ENCODE results near the gene LNX2.

LNX2 gene

GRCh38 chr13:27605099-27605498 lies 15.2 kb downstream of the LNX2 start:
- no peak for DNase-seq

- DNase-seq, result no peak
Measured at GRCh38 chr13:27601803-27602202, 18.5 kb downstream of the LNX2 start.

GRCh38 chr13:27601208-27601607 lies 19.1 kb downstream of the LNX2 start:
- no peak for DNase-seq

GRCh38 chr13:27600711-27601110 lies 19.6 kb downstream of the LNX2 start:
- no peak for DNase-seq

GRCh38 chr13:27599845-27600553 lies 20.3 kb downstream of the LNX2 start:
- no peak for DNase-seq

- DNase-seq, result no peak
Measured at GRCh38 chr13:27599096-27599495, 21.2 kb downstream of the LNX2 start.

GRCh38 chr13:27595055-27595811 lies 25.1 kb downstream of the LNX2 start:
- no peak for DNase-seq

- DNase-seq, result no peak
Measured at GRCh38 chr13:27593267-27593666, 27.1 kb downstream of the LNX2 start.

- no peak for DNase-seq
Measured at GRCh38 chr13:27592865-27593264, 27.5 kb downstream of the LNX2 start.

GRCh38 chr13:27588405-27588804 lies 31.9 kb downstream of the LNX2 start:
- no peak for DNase-seq

- no peak for DNase-seq
Measured at GRCh38 chr13:27587095-27587746, 33.1 kb downstream of the LNX2 start.

GRCh38 chr13:27583645-27584044 lies 36.7 kb downstream of the LNX2 start:
- DNase-seq, result no peak

- DNase-seq, result no peak
Measured at GRCh38 chr13:27578121-27579030, 42.0 kb downstream of the LNX2 start.

GRCh38 chr13:27574661-27575060 lies 45.7 kb downstream of the LNX2 start:
- no peak for DNase-seq

GRCh38 chr13:27573265-27573664 lies 47.1 kb downstream of the LNX2 start:
- no peak for DNase-seq

GRCh38 chr13:27572234-27572901 lies 48.0 kb downstream of the LNX2 start:
- DNase-seq, result peak; percentile 6

- no peak for DNase-seq
Measured at GRCh38 chr13:27570906-27571305, 49.4 kb downstream of the LNX2 start.

GRCh38 chr13:27569405-27569804 lies 50.9 kb downstream of the LNX2 start:
- DNase-seq, result no peak

- no peak for DNase-seq
Measured at GRCh38 chr13:27565818-27566217, 54.5 kb downstream of the LNX2 start.

- DNase-seq, result no peak
Measured at GRCh38 chr13:27562457-27562856, 57.9 kb downstream of the LNX2 start.

- no peak for DNase-seq
Measured at GRCh38 chr13:27559719-27560118, 60.6 kb downstream of the LNX2 start.

GRCh38 chr13:27556109-27556508 lies 64.2 kb downstream of the LNX2 start:
- DNase-seq, result no peak
